Tibial nerve (tissue), 4 donors: ENCODE measurements around the gene ANP32D. TPM values are rescaled to one million over a fixed set of nuclear protein-coding genes. Genes with fewer than 3 reads are reported as not detected.
"Not testable (repeated sequence)": the region's sequence is repeated elsewhere in the genome, so short reads cannot be mapped to it uniquely, and the experiment has no call there.

Experiments used
- DNase-seq, 2 donors: peaks; one replicate each; pipeline ENCODE4 v3.0.0-alpha.2; 2019; ENCODE audit warnings: low spot score in 2 of 2
- H3K27ac ChIP-seq, 4 donors: fragments of 200-600 bp; sonication (generic) in 3 of 4; one replicate each; pipeline ENCODE4 v1.5.1; 2017 to 2019; ENCODE audit warnings: mild to moderate bottlenecking in 1 of 4
- H3K27me3 ChIP-seq, 2 donors: fragments of 200-600 bp; sonication (generic) in 1 of 2; one replicate each; pipeline versions ENCODE4 v1.5.1 to v1.6.0; 2017 to 2019
- H3K36me3 ChIP-seq, 3 donors: fragments of 200-600 bp; sonication (generic); one replicate each; pipeline ENCODE4 v1.5.1; 2018 to 2019
- H3K4me1 ChIP-seq, 4 donors: fragments of 200-600 bp; sonication (generic) in 3 of 4; one replicate each; pipeline ENCODE4 v1.5.1; 2017 to 2019
- H3K4me3 ChIP-seq, 4 donors: fragments of 200-600 bp; sonication (generic) in 3 of 4; one replicate each; pipeline ENCODE4 v1.5.1; 2017 to 2019; ENCODE audit warnings: mild to moderate bottlenecking in 1 of 4, moderate library complexity in 1 of 4
- H3K9me3 ChIP-seq, 4 donors: fragments of 200-600 bp; sonication (generic) in 3 of 4; one replicate each; pipeline ENCODE4 v1.5.1; 2017 to 2019
- CTCF ChIP-seq, 5 experiments: fragments of 200-600 bp in 3 of 5; fragments of 450-650 bp in 2 of 5; sonication (generic) in 3 of 5; IDR thresholded peaks; one replicate each; pipeline ENCODE4 v1.5.1; 2016 to 2019; ENCODE audit warnings: antibody characterized with exemption in 5 of 5, mild to moderate bottlenecking in 3 of 5, moderate library complexity in 2 of 5
- EP300 ChIP-seq, 2 donors: sonication (generic); formaldehyde crosslinking; IDR thresholded peaks; one replicate each; pipeline ENCODE4 v1.6.1; 2017; ENCODE audit warnings: antibody characterized with exemption in 2 of 2, mild to moderate bottlenecking in 1 of 2
- POLR2A ChIP-seq, 2 donors: fragments of 450-650 bp; IDR thresholded peaks; one replicate each; pipeline ENCODE4 v1.6.1; 2017; ENCODE audit warnings: antibody characterized with exemption in 2 of 2, mild to moderate bottlenecking in 2 of 2, moderate library complexity in 2 of 2
- WGBS, 2 donors: methylation state at CpG; one replicate each; pipeline ENCODE4 v1.1.5; 2018; 5-methylcytosine and 5-hydroxymethylcytosine counted together
- total RNA-seq, 4 donors: library from RNA; depleted of rRNA; stranded (reverse); fragments of >200 nt; gene quantifications; one replicate each; pipeline ENCODE4 v1.1.0, GENCODE V29; 2016

The ANP32D gene
- total RNA-seq, 4 donors from 2014 or later: 0.39 TPM; not detected in 3

- Histone ChIP-seq H3K4me3 (no peak overlapping the region), H3K4me1 (no peaks in the 10 kb centered on the region), H3K27ac (no peak overlapping the region), H3K36me3 (no peaks in the 10 kb centered on the region), H3K27me3 (no peaks in the 10 kb centered on the region), H3K9me3 (no peaks in the 10 kb centered on the region)
- TF ChIP-seq CTCF (IDR thresholded peaks at IDR 0.05) (no peak), POLR2A (IDR thresholded peaks at IDR 0.05) (no peak), EP300 (IDR thresholded peaks at IDR 0.05) (no peak)
- no peak for DNase-seq
- 77 to 78% methylated on average over 2 of the region's 2 CpGs for WGBS, 2 donors
Measured at GRCh38 chr12:48489012-48489411, 16.7 kb downstream of the ANP32D start.

GRCh38 chr12:48489456-48489855, 17.1 kb downstream of the ANP32D start:
- 85 to 87% methylated on average over 7 of the region's 7 CpGs for WGBS, 2 donors
- H3K36me3 ChIP-seq: not testable (repeated sequence)

DNA sequence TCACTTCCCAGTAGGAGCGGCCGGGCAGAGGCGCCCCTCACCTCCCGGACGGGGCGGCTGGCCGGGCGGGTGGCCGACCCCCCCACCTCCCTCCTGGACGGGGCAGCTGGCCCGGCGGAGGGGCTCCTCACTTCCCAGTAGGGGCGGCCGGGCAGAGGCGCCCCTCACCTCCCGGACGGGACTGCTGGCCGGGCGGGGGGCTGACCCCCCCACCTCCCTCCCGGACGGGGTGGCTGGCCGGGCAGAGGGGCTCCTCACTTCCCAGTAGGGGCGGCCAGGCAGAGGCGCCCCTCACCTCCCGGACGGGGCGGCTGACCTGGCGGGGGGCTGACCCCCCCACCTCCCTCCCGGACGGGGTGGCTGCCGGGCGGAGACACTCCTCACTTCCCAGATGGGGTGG, 27.9 kb downstream of the ANP32D start:
- H3K4me1 ChIP-seq, DNase-seq: not testable (repeated sequence)
- WGBS, 2 donors: no CpG with 5 or more reads among the region's 32 CpGs

More at GRCh38 chr12:48489456-48489855, 17.1 kb downstream of the ANP32D start:
- not testable (repeated sequence) for H3K27ac ChIP-seq, DNase-seq, H3K4me3 ChIP-seq, H3K27me3 ChIP-seq, H3K4me1 ChIP-seq, H3K9me3 ChIP-seq

DNA sequence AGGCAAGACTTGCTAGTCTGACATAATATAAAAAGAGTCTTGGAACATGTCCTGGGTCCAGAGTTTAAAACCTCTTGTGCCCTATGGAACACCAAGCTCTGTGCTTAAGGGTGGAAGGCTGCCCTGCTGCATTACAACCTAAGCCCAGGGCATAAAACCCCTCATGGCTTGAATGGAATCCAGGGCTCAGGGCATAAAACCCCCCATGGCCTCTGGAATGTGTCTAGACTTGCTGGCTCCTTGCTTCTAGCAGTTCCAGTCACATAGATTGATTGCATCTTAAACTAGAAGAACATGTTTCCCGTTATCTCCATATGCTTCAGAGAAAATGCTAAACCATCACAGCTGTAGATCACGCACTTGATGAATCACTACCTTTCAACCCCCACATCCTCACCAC, 34.5 kb downstream of the ANP32D start:
- not testable (repeated sequence) for H3K4me3 ChIP-seq, H3K27ac ChIP-seq, DNase-seq, H3K4me1 ChIP-seq, H3K27me3 ChIP-seq, H3K36me3 ChIP-seq, H3K9me3 ChIP-seq
- WGBS, 2 donors: 57 to 70% methylated on average over 2 of the region's 2 CpGs

More for the DNA sequence above, 27.9 kb downstream of the ANP32D start:
- H3K27me3 ChIP-seq, H3K27ac ChIP-seq, H3K4me3 ChIP-seq: not testable (repeated sequence)
- peaks cover 0 to 11% (median 0%) of the 10 kb centered on the region in 4 donors for H3K9me3 ChIP-seq
- H3K36me3 ChIP-seq: peaks cover 0 to 12% (median 0%) of the 10 kb centered on the region in 3 donors

DNA sequence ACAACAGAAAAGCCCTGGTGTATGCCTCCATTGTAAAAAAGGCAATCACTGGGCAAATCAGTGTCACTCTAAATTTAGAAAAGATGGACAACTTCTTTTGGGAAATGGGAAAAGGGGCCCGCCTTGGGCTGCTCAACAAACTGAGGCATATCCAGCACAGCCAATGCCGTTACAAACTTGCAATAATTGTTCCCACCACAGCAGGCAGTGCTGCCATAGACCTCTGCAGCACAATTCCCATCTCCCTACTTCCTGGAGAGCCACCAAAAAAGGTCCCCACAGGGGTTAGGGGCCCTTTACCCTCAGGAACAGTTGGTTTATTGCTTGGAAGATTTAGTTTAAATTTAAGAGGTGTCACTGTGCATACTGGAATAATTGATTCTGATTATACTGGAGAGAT, 36.6 kb downstream of the ANP32D start:
- H3K27ac ChIP-seq: no peak overlapping the region
- no peak for DNase-seq
- no peak overlapping the region for H3K4me3 ChIP-seq
- no peaks in the 10 kb centered on the region for H3K27me3 ChIP-seq
- peaks cover 0 to 2% (median 0%) of the 10 kb centered on the region in 4 donors for H3K9me3 ChIP-seq
- no peaks in the 10 kb centered on the region for H3K36me3 ChIP-seq
- no peaks in the 10 kb centered on the region for H3K4me1 ChIP-seq
- whole genome bisulfite sequencing, 2 donors: 46 to 71% methylated on average over 2 of the region's 2 CpGs
- TF ChIP-seq CTCF (IDR thresholded peaks at IDR 0.05) (no peak), POLR2A (IDR thresholded peaks at IDR 0.05) (no peak), EP300 (IDR thresholded peaks at IDR 0.05) (no peak)

DNA sequence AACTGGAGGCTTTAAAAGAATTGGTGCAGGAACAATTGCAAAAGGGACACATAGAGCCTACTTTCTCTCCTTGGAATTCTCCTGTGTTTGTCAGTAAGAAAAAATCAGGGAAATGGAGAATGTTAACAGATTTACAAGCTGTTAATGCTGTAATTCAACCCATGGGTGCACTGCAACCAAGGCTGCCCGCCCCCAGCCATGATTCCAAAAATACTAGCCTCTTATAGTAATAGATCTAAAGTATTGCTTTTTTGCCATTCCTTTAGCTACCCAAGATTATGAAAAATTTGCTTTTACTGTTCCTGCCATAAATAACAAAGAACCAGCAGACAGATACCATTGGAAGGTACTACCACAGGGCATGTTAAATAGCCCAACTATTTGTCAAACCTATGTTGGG, 37.8 kb downstream of the ANP32D start:
- Histone ChIP-seq H3K27ac (no peak overlapping the region), H3K36me3 (no peaks in the 10 kb centered on the region), H3K27me3 (no peaks in the 10 kb centered on the region), H3K9me3 (peaks cover 0 to 2% (median 0%) of the 10 kb centered on the region in 4 donors), H3K4me1 (no peaks in the 10 kb centered on the region), H3K4me3 (no peak overlapping the region)
- TF ChIP-seq POLR2A (IDR thresholded peaks at IDR 0.05) (no peak), EP300 (IDR thresholded peaks at IDR 0.05) (no peak), CTCF (IDR thresholded peaks at IDR 0.05) (no peak)
- WGBS, 2 donors: 32 to 43% methylated on average over 1 of the region's 1 CpG
- no peak for DNase-seq

- Histone ChIP-seq H3K4me1 (no peaks in the 10 kb centered on the region), H3K36me3 (no peaks in the 10 kb centered on the region), H3K27ac (no peak overlapping the region), H3K27me3 (no peaks in the 10 kb centered on the region), H3K9me3 (peaks cover 0 to 2% (median 0%) of the 10 kb centered on the region in 4 donors), H3K4me3 (no peak overlapping the region)
- TF ChIP-seq EP300 (IDR thresholded peaks at IDR 0.05) (no peak), CTCF (IDR thresholded peaks at IDR 0.05) (no peak), POLR2A (IDR thresholded peaks at IDR 0.05) (no peak)
- no peak for DNase-seq
- 38 to 69% methylated on average over 2 of the region's 2 CpGs for WGBS, 2 donors
Measured at GRCh38 chr12:48512855-48513254, 40.5 kb downstream of the ANP32D start.
